Neural crest cell (in vitro differentiated cells): ENCODE measurements around the gene SAMD8. TPM values are rescaled to one million over a fixed set of nuclear protein-coding genes. Genes with fewer than 3 reads are reported as not detected.

ENCODE experiments used
- DNase-seq: peaks from one replicate; pipeline ENCODE4 v3.0.0; 2021; ENCODE audit warnings: low read depth, mixed read lengths, low spot score
- H3K27ac Mint-ChIP-seq: one replicate; pipeline ENCODE4 v1.8.0; 2021; ENCODE audit warnings: mild to moderate bottlenecking, mixed read lengths; ENCODE audit not compliant: unreplicated experiment
- H3K27me3 Mint-ChIP-seq: 2 replicates; pipeline ENCODE4 v1.8.0; 2021; ENCODE audit warnings: low read depth, mild to moderate bottlenecking, mixed read lengths
- H3K36me3 Mint-ChIP-seq: 2 replicates; pipeline ENCODE4 v1.8.0; 2021; ENCODE audit warnings: low read depth, mild to moderate bottlenecking, mixed read lengths
- H3K4me1 Mint-ChIP-seq: 2 replicates; pipeline ENCODE4 v1.8.0; 2021; ENCODE audit warnings: mixed read lengths
- H3K4me3 Mint-ChIP-seq: one replicate; pipeline ENCODE4 v1.8.0; 2021; ENCODE audit warnings: mild to moderate bottlenecking, mixed read lengths
- H3K9me3 Mint-ChIP-seq: 2 replicates; pipeline ENCODE4 v1.8.0; 2021; ENCODE audit warnings: mixed read lengths
- total RNA-seq: library from RNA; stranded (reverse); gene quantifications from 2 replicates; pipeline ENCODE4 v1.2.1, GENCODE V29; 2021
- TF ChIP-seq, protein P1 (sequence below): fragments of 200-600 bp; sonication (generic); conservative IDR thresholded peaks from 2 replicates; pipeline ENCODE4 v1.5.0; 2021; ENCODE audit warnings: antibody characterized with exemption, mild to moderate bottlenecking

SAMD8 gene
- total RNA-seq, 1 donor from 2014 or later, result 18.7 TPM

DNA sequence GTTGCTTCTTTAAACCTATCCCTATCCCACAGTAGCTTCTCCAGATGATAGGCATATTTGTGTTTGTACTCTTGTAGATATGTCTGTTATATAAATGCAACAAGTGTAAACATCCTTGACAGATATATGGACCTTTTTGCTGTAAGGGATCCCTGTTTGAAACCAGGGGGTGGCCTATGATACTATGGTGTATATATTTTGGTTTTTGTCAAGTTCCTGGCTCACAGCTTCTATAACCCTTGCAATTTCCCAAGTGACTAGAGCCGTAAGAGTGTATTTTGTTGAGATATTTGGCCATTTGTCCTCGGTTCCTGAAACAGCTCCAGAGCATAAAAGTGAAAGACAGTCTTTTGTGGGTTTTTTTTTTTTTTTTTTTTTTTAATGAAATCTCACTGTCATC is 114.6 kb downstream of the SAMD8 start:
- Mint-ChIP-seq H3K9me3 (no peaks in the 10 kb centered on the region), H3K36me3 (peaks cover 12% of the 10 kb centered on the region), H3K4me3 (no peak overlapping the region), H3K27me3 (no peaks in the 10 kb centered on the region), H3K4me1 (peaks cover 39% of the 10 kb centered on the region), H3K27ac (no peak overlapping the region)
- DNase-seq, result no peak
- TF ChIP-seq, protein P1, sequence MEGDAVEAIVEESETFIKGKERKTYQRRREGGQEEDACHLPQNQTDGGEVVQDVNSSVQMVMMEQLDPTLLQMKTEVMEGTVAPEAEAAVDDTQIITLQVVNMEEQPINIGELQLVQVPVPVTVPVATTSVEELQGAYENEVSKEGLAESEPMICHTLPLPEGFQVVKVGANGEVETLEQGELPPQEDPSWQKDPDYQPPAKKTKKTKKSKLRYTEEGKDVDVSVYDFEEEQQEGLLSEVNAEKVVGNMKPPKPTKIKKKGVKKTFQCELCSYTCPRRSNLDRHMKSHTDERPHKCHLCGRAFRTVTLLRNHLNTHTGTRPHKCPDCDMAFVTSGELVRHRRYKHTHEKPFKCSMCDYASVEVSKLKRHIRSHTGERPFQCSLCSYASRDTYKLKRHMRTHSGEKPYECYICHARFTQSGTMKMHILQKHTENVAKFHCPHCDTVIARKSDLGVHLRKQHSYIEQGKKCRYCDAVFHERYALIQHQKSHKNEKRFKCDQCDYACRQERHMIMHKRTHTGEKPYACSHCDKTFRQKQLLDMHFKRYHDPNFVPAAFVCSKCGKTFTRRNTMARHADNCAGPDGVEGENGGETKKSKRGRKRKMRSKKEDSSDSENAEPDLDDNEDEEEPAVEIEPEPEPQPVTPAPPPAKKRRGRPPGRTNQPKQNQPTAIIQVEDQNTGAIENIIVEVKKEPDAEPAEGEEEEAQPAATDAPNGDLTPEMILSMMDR, result no peak

DNA sequence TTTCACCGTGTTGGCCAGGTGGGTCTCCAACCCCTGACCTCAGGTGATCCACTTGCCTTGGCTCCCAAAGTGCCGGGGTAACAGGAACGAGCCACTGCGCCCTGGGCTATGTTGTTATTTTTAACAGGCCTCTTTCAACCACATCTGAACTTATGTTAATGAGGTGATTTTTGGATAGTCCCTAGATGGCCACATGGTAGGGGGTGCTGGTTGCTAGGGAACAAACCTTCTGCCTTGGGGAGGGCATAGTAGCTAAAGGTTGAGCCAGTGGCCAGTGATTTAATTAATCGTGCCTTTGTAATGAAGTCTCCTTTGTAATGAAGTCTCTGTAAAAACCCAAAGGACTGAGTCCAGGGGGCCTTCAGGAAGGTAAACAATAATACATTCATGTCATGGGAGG is 115.2 kb downstream of the SAMD8 start:
- H3K27me3 Mint-ChIP-seq, result no peaks in the 10 kb centered on the region

DNA sequence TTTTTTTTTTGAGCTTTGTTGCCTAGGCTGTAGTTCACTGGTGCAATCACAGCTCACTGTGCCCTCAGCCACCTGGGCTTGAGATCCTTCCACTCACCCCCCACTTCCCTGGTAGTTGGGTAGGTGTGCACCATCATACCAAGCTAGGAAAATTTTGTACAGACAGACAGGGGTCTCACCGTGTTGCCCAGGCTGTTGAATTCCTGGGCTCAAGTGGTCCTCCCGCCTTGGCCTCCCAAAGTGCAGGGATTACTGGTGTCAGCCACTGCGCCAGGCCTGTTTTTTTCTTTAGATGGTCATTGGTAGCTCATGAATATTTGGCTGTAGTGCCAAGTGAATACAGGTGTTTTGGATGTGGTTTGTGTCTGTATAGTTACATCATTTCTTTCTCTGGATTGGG is 116.8 kb downstream of the SAMD8 start:
- TF ChIP-seq, protein P1, result no peak
- Mint-ChIP-seq H3K36me3 (peaks cover 15% of the 10 kb centered on the region), H3K27ac (no peak overlapping the region), H3K9me3 (no peaks in the 10 kb centered on the region), H3K4me3 (no peak overlapping the region), H3K27me3 (no peaks in the 10 kb centered on the region), H3K4me1 (peaks cover 40% of the 10 kb centered on the region)
- DNase-seq, result no peak

More for the DNA sequence above, 115.2 kb downstream of the SAMD8 start:
- Mint-ChIP-seq H3K4me1 (peaks cover 39% of the 10 kb centered on the region), H3K4me3 (no peak overlapping the region), H3K9me3 (no peaks in the 10 kb centered on the region), H3K27ac (no peak overlapping the region), H3K36me3 (peaks cover 13% of the 10 kb centered on the region)
- TF ChIP-seq, protein P1, result no peak
- no peak for DNase-seq

DNA sequence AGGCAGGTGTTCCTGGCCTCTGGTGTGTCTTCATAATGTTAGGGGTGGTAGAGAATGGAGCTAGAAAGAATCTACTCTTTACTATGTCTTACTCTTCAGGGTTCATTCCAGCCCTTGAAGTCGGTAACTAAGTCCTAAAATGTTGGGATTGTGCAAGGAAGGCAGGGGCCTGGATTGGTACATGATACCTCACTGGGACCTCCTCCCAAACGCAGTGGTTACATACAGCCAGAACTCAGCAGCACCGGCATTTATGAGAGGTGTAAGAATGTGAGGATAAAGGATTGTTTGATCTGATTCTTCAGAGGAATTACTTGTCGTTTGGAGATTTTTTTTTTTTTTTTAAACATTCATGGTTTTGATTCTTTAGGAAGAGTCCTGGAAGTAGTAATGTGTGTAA is 117.4 kb downstream of the SAMD8 start:
- no peaks in the 10 kb centered on the region for H3K27me3 Mint-ChIP-seq
- no peaks in the 10 kb centered on the region for H3K9me3 Mint-ChIP-seq
- peaks cover 43% of the 10 kb centered on the region for H3K4me1 Mint-ChIP-seq
- H3K36me3 Mint-ChIP-seq, result peaks cover 15% of the 10 kb centered on the region
- DNase-seq, result no peak
- TF ChIP-seq, protein P1, result no peak
- H3K27ac Mint-ChIP-seq, result no peak overlapping the region
- H3K4me3 Mint-ChIP-seq, result no peak overlapping the region

DNA sequence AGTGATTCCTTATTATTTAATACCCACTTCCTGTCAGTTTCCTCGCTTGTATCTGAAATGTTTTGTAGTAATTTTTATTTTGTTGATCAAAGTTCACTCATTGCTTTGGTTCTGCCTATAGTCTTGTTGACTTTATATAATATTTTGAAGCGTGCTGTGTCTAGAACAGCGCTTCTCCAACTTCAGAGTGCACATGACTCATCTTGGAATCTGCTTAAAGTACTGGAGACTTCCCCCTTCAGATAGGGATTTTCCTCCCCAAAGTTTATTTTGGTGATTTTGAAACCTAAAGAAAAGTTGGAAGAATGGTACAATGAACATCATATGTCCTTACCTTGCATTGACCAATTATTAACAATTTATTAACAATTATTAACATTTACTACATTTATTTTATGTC is 118.5 kb downstream of the SAMD8 start:
- no peaks in the 10 kb centered on the region for H3K9me3 Mint-ChIP-seq
- H3K4me1 Mint-ChIP-seq, result peaks cover 32% of the 10 kb centered on the region
- no peaks in the 10 kb centered on the region for H3K27me3 Mint-ChIP-seq
- H3K27ac Mint-ChIP-seq, result no peak overlapping the region
- H3K36me3 Mint-ChIP-seq, result peaks cover 15% of the 10 kb centered on the region
- TF ChIP-seq, protein P1, result no peak
- H3K4me3 Mint-ChIP-seq, result no peak overlapping the region
- DNase-seq, result no peak

DNA sequence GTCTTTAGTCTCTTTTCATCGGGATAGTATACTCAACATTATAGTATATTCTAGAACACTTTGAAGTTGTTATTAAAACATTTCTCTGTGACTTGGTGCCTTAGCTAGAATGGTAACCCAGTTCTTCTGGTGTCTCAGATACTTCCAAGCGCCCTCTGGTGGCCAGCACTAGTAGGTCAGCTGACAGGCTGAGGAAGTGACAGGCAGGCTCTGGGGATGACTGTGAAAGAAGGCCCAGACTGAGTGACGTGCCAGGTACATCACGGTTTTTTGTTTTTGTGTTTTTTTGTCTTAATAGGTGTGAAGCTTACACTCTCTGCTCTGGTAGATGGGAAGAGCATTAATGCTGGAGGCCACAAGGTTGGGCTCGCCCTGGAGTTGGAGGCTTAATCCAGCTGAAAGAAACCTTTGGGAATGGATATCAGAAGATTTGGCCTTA is 119.2 kb downstream of the SAMD8 start:
- Mint-ChIP-seq H3K27me3 (no peaks in the 10 kb centered on the region), H3K4me1 (peaks cover 25% of the 10 kb centered on the region), H3K36me3 (peaks cover 15% of the 10 kb centered on the region), H3K4me3 (peak overlapping the region; percentile 56), H3K9me3 (no peaks in the 10 kb centered on the region), H3K27ac (no peak overlapping the region)
- TF ChIP-seq, protein P1, result peak; percentile 94
- DNase-seq, result peak; percentile 88
